K562 (cell line): ENCODE results near the gene ZBTB49. TPM values are rescaled to one million over a fixed set of nuclear protein-coding genes. Genes with fewer than 3 reads are reported as not detected.

Experiments
- FOS ChIP-seq: IDR thresholded peaks from 3 replicates; pipeline ENCODE4 v1.6.1; 2011; ENCODE audit not compliant: insufficient read length; ENCODE audit errors: extremely low read depth
- FOSL1 ChIP-seq: fragments of 200-800 bp; sonication (Bioruptor generic); conservative IDR thresholded peaks from 2 replicates; pipeline ENCODE4 v1.6.1; 2016; ENCODE audit warnings: missing genetic modification characterization, missing compliant biosample characterization
- FOXK2 ChIP-seq, 2 experiments: fragments of 450-650 bp; IDR thresholded peaks in 1 of 2; conservative IDR thresholded peaks in 1 of 2; 2 replicates each; pipeline ENCODE4 v1.6.1; 2016; ENCODE audit warnings: low read depth in 2 of 2, mild to moderate bottlenecking in 1 of 2
- HCFC1 ChIP-seq: IDR thresholded peaks from 2 replicates; pipeline ENCODE4 v1.6.1; 2012; ENCODE audit warnings: low read depth, low read length, improper control_type of control experiment
- NR1H2 ChIP-seq: sonication (generic); formaldehyde crosslinking; IDR thresholded peaks from 2 replicates; pipeline ENCODE4 v1.4.0; 2020; ENCODE audit warnings: mild to moderate bottlenecking, missing genetic modification reagents
- SUPT5H ChIP-seq: fragments of 450-650 bp; IDR thresholded peaks from 2 replicates; pipeline ENCODE4 v1.6.1; 2016
- polyA plus RNA-seq, 8 experiments: library from polyadenylated mRNA; depleted of rRNA in 4 of 8; stranded (reverse) in 5 of 8; unstranded in 3 of 8; fragments of >200 nt; fragmentation: Nextera tagmentation in 2 of 8; fragmentation: Illumina TruSeq in 1 of 8; extraction: Ambion mirVana in 2 of 8; extraction: Trizol in 1 of 8; gene quantifications; 2 replicates each; pipeline versions ENCODE4 v1.2.1 to v1.2.3, GENCODE V29; 2011 to 2014; ENCODE audit warnings: inconsistent platforms in 1 of 8, missing spikeins in 1 of 8
- total RNA-seq, 7 experiments: library from RNA; depleted of rRNA in 6 of 7; stranded (reverse); fragments of >200 nt in 6 of 7; fragmentation: Illumina TruSeq in 2 of 7; extraction: Trizol in 2 of 7; gene quantifications; 2 replicates each; pipeline versions ENCODE4 v1.2.1 to v1.2.3, GENCODE V29; 2011 to 2021; ENCODE audit warnings: low replicate concordance in 1 of 7
- TF ChIP-seq, protein P1 (sequence below): fragments of 200-600 bp; sonication (generic); IDR thresholded peaks from one replicate; pipeline ENCODE4 v1.6.1; 2012; ENCODE audit warnings: mild to moderate bottlenecking, low read depth, low read length, inconsistent platforms
- TF ChIP-seq, protein P2 (sequence below): fragments of 250-450 bp; sonication (Bioruptor Pico); IDR thresholded peaks from 2 replicates; pipeline ENCODE4 v1.5.1; 2021; ENCODE audit warnings: mild to moderate bottlenecking
- TF ChIP-seq, protein P3 (sequence below): IDR thresholded peaks from 2 replicates; pipeline ENCODE4 v1.6.1; 2011; ENCODE audit not compliant: insufficient read length; ENCODE audit errors: extremely low read depth
- TF ChIP-seq, protein P4 (sequence below): fragments of 250-450 bp; sonication (Bioruptor Pico); IDR thresholded peaks from 2 replicates; pipeline ENCODE4 v1.5.0; 2022; ENCODE audit warnings: mild to moderate bottlenecking

Gene ZBTB49
- total and polyA plus RNA-seq, 9 of the 15 experiments (the other 6 are each of a cell fraction or from before 2014, with no cell fraction given), result 0.49 to 8.0 (median 4.2) TPM

DNA sequence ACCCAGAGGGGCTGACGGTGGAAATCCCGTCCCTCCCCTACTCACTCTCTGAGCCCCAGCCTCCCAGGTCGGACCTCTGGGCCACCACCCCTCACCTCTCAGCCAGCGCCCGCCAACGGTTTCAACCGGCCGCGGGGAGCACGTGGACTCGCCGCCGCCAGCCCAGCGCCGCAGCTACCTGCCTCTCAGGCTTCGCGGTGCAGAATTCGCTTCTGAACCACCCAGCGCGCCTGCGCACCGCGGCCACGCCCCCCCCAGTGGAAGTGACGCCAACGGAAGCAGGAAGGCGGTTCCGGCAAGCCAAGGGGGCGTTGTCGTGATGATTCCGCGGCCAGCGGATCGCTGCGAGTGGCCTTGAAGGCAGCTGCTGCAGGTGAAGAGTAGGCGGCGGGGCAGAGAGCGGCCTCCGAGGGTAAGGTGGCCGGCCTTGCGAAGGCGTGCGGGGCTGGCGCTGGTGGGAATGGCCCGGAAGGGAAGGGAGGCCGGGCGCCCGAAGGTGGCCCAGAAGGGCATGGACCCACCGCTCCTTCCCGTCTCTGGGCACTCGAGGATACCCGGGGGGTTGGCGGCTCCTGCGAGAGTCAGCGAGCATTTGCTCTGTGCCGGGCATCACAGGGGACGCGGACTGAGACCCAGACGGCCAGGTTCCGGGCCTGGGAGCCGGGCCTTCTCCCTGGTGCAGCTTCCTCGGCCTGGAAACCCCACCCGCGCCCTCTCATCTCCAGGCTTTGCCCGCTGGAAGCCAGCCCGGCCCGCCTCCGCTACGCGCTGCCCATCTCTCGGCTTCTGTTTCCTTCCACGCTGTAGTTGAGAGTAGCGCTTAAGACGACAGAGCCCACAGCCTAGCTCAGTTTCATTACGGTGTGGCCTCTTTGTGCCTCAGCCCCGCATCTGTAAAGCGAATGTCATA lies at the start of gene ZBTB49, which contains the start of gene LYAR (continued):
- TF ChIP-seq, protein P1, sequence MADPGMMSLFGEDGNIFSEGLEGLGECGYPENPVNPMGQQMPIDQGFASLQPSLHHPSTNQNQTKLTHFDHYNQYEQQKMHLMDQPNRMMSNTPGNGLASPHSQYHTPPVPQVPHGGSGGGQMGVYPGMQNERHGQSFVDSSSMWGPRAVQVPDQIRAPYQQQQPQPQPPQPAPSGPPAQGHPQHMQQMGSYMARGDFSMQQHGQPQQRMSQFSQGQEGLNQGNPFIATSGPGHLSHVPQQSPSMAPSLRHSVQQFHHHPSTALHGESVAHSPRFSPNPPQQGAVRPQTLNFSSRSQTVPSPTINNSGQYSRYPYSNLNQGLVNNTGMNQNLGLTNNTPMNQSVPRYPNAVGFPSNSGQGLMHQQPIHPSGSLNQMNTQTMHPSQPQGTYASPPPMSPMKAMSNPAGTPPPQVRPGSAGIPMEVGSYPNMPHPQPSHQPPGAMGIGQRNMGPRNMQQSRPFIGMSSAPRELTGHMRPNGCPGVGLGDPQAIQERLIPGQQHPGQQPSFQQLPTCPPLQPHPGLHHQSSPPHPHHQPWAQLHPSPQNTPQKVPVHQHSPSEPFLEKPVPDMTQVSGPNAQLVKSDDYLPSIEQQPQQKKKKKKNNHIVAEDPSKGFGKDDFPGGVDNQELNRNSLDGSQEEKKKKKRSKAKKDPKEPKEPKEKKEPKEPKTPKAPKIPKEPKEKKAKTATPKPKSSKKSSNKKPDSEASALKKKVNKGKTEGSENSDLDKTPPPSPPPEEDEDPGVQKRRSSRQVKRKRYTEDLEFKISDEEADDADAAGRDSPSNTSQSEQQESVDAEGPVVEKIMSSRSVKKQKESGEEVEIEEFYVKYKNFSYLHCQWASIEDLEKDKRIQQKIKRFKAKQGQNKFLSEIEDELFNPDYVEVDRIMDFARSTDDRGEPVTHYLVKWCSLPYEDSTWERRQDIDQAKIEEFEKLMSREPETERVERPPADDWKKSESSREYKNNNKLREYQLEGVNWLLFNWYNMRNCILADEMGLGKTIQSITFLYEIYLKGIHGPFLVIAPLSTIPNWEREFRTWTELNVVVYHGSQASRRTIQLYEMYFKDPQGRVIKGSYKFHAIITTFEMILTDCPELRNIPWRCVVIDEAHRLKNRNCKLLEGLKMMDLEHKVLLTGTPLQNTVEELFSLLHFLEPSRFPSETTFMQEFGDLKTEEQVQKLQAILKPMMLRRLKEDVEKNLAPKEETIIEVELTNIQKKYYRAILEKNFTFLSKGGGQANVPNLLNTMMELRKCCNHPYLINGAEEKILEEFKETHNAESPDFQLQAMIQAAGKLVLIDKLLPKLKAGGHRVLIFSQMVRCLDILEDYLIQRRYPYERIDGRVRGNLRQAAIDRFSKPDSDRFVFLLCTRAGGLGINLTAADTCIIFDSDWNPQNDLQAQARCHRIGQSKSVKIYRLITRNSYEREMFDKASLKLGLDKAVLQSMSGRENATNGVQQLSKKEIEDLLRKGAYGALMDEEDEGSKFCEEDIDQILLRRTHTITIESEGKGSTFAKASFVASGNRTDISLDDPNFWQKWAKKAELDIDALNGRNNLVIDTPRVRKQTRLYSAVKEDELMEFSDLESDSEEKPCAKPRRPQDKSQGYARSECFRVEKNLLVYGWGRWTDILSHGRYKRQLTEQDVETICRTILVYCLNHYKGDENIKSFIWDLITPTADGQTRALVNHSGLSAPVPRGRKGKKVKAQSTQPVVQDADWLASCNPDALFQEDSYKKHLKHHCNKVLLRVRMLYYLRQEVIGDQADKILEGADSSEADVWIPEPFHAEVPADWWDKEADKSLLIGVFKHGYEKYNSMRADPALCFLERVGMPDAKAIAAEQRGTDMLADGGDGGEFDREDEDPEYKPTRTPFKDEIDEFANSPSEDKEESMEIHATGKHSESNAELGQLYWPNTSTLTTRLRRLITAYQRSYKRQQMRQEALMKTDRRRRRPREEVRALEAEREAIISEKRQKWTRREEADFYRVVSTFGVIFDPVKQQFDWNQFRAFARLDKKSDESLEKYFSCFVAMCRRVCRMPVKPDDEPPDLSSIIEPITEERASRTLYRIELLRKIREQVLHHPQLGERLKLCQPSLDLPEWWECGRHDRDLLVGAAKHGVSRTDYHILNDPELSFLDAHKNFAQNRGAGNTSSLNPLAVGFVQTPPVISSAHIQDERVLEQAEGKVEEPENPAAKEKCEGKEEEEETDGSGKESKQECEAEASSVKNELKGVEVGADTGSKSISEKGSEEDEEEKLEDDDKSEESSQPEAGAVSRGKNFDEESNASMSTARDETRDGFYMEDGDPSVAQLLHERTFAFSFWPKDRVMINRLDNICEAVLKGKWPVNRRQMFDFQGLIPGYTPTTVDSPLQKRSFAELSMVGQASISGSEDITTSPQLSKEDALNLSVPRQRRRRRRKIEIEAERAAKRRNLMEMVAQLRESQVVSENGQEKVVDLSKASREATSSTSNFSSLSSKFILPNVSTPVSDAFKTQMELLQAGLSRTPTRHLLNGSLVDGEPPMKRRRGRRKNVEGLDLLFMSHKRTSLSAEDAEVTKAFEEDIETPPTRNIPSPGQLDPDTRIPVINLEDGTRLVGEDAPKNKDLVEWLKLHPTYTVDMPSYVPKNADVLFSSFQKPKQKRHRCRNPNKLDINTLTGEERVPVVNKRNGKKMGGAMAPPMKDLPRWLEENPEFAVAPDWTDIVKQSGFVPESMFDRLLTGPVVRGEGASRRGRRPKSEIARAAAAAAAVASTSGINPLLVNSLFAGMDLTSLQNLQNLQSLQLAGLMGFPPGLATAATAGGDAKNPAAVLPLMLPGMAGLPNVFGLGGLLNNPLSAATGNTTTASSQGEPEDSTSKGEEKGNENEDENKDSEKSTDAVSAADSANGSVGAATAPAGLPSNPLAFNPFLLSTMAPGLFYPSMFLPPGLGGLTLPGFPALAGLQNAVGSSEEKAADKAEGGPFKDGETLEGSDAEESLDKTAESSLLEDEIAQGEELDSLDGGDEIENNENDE, result no peak
- TF ChIP-seq, protein P2, sequence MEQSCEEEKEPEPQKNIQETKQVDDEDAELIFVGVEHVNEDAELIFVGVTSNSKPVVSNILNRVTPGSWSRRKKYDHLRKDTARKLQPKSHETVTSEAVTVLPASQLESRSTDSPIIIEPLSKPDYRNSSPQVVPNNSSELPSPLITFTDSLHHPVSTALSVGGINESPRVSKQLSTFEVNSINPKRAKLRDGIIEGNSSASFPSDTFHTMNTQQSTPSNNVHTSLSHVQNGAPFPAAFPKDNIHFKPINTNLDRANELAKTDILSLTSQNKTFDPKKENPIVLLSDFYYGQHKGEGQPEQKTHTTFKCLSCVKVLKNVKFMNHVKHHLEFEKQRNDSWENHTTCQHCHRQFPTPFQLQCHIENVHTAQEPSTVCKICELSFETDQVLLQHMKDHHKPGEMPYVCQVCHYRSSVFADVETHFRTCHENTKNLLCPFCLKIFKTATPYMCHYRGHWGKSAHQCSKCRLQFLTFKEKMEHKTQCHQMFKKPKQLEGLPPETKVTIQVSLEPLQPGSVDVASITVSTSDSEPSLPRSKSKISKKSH (CRISPR knock-in tag), result no peak
- TF ChIP-seq FOS (no peak), HCFC1 (peak; percentile 54; the same call in 1 of the 2 replicates), NR1H2 (CRISPR knock-in tag) (no peak), SUPT5H (peak; percentile 91), FOSL1 (no peak), FOXK2 (conservative IDR thresholded peaks at IDR 0.05 in 1 of 2, IDR thresholded peaks at IDR 0.05 in 1 of 2; ENCODE audit: low read depth in 2 of 2) (peak; percentile 72 to 75)
- TF ChIP-seq, protein P3, sequence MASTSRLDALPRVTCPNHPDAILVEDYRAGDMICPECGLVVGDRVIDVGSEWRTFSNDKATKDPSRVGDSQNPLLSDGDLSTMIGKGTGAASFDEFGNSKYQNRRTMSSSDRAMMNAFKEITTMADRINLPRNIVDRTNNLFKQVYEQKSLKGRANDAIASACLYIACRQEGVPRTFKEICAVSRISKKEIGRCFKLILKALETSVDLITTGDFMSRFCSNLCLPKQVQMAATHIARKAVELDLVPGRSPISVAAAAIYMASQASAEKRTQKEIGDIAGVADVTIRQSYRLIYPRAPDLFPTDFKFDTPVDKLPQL, result no peak
- TF ChIP-seq, protein P4, sequence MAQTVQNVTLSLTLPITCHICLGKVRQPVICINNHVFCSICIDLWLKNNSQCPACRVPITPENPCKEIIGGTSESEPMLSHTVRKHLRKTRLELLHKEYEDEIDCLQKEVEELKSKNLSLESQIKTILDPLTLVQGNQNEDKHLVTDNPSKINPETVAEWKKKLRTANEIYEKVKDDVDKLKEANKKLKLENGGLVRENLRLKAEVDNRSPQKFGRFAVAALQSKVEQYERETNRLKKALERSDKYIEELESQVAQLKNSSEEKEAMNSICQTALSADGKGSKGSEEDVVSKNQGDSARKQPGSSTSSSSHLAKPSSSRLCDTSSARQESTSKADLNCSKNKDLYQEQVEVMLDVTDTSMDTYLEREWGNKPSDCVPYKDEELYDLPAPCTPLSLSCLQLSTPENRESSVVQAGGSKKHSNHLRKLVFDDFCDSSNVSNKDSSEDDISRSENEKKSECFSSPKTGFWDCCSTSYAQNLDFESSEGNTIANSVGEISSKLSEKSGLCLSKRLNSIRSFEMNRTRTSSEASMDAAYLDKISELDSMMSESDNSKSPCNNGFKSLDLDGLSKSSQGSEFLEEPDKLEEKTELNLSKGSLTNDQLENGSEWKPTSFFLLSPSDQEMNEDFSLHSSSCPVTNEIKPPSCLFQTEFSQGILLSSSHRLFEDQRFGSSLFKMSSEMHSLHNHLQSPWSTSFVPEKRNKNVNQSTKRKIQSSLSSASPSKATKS (CRISPR knock-in tag), result no peak
